Suprapubic skin (tissue), 3 donors: ENCODE data around the gene RAPGEF2.

ENCODE experiments used
- EP300 ChIP-seq: sonication (generic); formaldehyde crosslinking; IDR thresholded peaks from one replicate; pipeline ENCODE4 v1.6.1; 2017; ENCODE audit warnings: antibody characterized with exemption
- POLR2A ChIP-seq, 2 donors: fragments of 450-650 bp; IDR thresholded peaks; one replicate each; pipeline ENCODE4 v1.6.1; 2017; ENCODE audit warnings: antibody characterized with exemption in 2 of 2, mild to moderate bottlenecking in 2 of 2, moderate library complexity in 2 of 2
- TF ChIP-seq, protein P1 (sequence below), 2 donors: fragments of 200-600 bp in 1 of 2; fragments of 450-650 bp in 1 of 2; sonication (generic) in 1 of 2; IDR thresholded peaks; one replicate each; pipeline ENCODE4 v1.5.1; 2016 to 2019; ENCODE audit warnings: antibody characterized with exemption in 2 of 2, mild to moderate bottlenecking in 1 of 2, moderate library complexity in 1 of 2

DNA sequence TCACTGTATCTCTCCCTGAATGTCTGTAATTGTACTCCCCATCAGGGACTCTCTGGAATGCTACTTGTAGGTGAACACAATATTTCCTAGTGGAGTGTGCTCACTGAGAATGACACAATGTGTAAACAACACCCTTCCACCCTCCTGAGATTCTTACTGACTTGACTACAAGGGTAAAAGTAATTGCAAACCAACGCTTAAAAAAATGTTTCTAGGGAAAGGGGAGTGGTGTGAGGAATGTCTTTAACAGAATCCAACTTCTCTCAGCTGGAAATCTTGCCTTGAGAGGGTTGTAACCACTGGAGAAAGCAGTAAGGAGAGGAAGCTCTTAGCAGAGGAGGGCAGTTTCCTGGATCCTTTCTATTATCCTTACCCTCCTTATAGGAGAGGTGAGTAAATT, 5.1 kb upstream of the RAPGEF2 start:
- TF ChIP-seq, protein P1, sequence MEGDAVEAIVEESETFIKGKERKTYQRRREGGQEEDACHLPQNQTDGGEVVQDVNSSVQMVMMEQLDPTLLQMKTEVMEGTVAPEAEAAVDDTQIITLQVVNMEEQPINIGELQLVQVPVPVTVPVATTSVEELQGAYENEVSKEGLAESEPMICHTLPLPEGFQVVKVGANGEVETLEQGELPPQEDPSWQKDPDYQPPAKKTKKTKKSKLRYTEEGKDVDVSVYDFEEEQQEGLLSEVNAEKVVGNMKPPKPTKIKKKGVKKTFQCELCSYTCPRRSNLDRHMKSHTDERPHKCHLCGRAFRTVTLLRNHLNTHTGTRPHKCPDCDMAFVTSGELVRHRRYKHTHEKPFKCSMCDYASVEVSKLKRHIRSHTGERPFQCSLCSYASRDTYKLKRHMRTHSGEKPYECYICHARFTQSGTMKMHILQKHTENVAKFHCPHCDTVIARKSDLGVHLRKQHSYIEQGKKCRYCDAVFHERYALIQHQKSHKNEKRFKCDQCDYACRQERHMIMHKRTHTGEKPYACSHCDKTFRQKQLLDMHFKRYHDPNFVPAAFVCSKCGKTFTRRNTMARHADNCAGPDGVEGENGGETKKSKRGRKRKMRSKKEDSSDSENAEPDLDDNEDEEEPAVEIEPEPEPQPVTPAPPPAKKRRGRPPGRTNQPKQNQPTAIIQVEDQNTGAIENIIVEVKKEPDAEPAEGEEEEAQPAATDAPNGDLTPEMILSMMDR (IDR thresholded peaks at IDR 0.05): no peak
- TF ChIP-seq POLR2A (IDR thresholded peaks at IDR 0.05) (no peak), EP300 (no peak)
